ENCODE results near the gene SLC23A3. TPM values are rescaled to one million over a fixed set of nuclear protein-coding genes. Genes with fewer than 3 reads are reported as not detected.
A peak's percentile ranks its signal among the peaks of the same experiment; 100 is the strongest.

Gene SLC23A3
- total RNA-seq, 1 experiment from 2014 or later, result 0.59 TPM

DNA sequence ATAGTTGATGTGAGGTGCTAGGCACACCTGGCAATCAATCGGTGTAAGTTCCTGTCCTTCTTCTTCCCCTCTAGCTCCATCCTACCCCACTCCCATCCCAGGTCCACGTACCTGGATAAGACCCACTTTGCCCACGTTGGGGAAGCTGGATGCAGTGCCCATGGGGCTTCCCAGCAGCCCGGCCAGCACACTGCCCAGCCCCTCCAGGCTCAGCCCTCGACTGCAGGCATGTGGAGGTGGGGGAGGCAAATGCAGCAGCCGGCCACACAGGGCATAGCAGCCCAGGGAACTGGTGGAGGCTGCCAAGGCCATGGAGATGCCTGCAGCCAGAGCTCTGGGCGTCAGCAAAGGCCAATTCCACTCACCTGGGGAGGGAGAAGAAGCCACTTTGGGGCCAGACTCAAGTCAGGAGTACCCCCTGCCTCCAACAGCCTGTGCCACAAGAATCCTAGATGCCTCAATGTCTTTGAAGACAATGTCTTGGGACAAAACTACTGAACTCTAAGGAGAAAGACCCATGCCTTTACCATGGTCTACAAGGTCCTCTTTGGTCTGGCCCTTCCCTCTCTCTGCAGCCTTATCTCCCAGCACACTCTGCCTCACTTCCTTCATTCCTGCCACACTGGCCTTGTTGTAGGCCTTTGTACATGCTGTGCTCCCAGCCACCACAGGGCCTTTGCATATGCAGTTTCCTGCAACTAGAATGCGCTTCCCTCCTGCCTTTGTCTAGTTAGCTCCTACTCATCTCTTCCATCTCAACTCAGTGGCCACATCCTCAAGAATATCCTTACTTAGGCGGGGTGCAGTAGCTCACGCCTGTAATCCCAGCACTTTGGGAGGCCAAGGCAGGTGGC, 4.5 kb downstream of the SLC23A3 start:
- H3K36me3 Mint-ChIP-seq, result no peaks in the 10 kb centered on the region
- ChIA-PET CTCF (no interaction called here), POLR2A (no interaction called here)
- TF ChIP-seq, protein P1, sequence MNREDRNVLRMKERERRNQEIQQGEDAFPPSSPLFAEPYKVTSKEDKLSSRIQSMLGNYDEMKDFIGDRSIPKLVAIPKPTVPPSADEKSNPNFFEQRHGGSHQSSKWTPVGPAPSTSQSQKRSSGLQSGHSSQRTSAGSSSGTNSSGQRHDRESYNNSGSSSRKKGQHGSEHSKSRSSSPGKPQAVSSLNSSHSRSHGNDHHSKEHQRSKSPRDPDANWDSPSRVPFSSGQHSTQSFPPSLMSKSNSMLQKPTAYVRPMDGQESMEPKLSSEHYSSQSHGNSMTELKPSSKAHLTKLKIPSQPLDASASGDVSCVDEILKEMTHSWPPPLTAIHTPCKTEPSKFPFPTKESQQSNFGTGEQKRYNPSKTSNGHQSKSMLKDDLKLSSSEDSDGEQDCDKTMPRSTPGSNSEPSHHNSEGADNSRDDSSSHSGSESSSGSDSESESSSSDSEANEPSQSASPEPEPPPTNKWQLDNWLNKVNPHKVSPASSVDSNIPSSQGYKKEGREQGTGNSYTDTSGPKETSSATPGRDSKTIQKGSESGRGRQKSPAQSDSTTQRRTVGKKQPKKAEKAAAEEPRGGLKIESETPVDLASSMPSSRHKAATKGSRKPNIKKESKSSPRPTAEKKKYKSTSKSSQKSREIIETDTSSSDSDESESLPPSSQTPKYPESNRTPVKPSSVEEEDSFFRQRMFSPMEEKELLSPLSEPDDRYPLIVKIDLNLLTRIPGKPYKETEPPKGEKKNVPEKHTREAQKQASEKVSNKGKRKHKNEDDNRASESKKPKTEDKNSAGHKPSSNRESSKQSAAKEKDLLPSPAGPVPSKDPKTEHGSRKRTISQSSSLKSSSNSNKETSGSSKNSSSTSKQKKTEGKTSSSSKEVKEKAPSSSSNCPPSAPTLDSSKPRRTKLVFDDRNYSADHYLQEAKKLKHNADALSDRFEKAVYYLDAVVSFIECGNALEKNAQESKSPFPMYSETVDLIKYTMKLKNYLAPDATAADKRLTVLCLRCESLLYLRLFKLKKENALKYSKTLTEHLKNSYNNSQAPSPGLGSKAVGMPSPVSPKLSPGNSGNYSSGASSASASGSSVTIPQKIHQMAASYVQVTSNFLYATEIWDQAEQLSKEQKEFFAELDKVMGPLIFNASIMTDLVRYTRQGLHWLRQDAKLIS (CRISPR knock-in tag; IDR thresholded peaks at IDR 0.05; ENCODE audit: borderline replicate concordance), result no peak
- TF ChIP-seq GTF2I (CRISPR knock-in tag; conservative IDR thresholded peaks at IDR 0.05), result peak; percentile 69; the same call in 1 of the 2 replicates
- H3K27me3 Mint-ChIP-seq (ENCODE audit: low read depth), result peaks cover 19% of the 10 kb centered on the region
- H3K4me3 Mint-ChIP-seq, result no peak overlapping the region
- ATAC-seq (no peak), DNase-seq (ENCODE audit: low spot score) (no peak)
- H3K27ac Mint-ChIP-seq, result no peak overlapping the region
- no peaks in the 10 kb centered on the region for H3K9me3 Mint-ChIP-seq
- H3K4me1 Mint-ChIP-seq, result peaks cover 7% of the 10 kb centered on the region

DNA sequence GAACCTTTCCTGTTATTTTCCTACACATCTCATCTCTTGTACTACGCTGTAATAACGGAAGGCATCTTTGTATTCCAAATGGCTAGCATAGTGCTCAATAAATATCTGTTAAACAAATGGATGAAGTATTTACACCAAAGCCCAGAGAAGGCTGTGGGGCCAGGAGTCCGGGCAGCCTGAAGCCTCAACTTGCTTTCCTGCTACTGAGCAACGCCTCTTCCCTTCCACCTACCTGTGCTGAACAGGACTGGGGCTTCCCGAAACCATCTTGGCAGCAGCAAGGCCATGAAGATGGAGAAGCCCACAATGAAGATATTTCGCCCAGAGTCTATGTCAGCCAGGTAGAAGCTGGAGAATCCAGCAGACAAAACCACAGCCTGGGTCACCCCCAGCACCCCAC, 6.7 kb downstream of the SLC23A3 start:
- DNase-seq (ENCODE audit: low spot score), result no peak
- no peak for ATAC-seq
- no peaks in the 10 kb centered on the region for H3K36me3 Mint-ChIP-seq
- peaks cover 19% of the 10 kb centered on the region for H3K27me3 Mint-ChIP-seq (ENCODE audit: low read depth)
- H3K4me3 Mint-ChIP-seq, result no peak overlapping the region
- H3K4me1 Mint-ChIP-seq, result peaks cover 10% of the 10 kb centered on the region
- ChIA-PET CTCF (interaction anchor here (0.9 kb wide), 1 partner anchor 9 kb away, joined by 3 read pairs; no protein-coding TSS in a partner anchor), POLR2A (no interaction called here)
- no peak for TF ChIP-seq NFE2L1 (CRISPR knock-in tag; IDR thresholded peaks at IDR 0.05)
- TF ChIP-seq ZBTB21 (CRISPR knock-in tag; IDR thresholded peaks at IDR 0.05; ENCODE audit: borderline replicate concordance), result no peak
- no peak for TF ChIP-seq ELF4 (CRISPR knock-in tag; IDR thresholded peaks at IDR 0.05; ENCODE audit: low read depth)
- TF ChIP-seq, protein P2, sequence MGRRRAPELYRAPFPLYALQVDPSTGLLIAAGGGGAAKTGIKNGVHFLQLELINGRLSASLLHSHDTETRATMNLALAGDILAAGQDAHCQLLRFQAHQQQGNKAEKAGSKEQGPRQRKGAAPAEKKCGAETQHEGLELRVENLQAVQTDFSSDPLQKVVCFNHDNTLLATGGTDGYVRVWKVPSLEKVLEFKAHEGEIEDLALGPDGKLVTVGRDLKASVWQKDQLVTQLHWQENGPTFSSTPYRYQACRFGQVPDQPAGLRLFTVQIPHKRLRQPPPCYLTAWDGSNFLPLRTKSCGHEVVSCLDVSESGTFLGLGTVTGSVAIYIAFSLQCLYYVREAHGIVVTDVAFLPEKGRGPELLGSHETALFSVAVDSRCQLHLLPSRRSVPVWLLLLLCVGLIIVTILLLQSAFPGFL (CRISPR knock-in tag; IDR thresholded peaks at IDR 0.05; ENCODE audit: borderline replicate concordance), result no peak
- H3K27ac Mint-ChIP-seq, result no peak overlapping the region
- H3K9me3 Mint-ChIP-seq, result no peaks in the 10 kb centered on the region

DNA sequence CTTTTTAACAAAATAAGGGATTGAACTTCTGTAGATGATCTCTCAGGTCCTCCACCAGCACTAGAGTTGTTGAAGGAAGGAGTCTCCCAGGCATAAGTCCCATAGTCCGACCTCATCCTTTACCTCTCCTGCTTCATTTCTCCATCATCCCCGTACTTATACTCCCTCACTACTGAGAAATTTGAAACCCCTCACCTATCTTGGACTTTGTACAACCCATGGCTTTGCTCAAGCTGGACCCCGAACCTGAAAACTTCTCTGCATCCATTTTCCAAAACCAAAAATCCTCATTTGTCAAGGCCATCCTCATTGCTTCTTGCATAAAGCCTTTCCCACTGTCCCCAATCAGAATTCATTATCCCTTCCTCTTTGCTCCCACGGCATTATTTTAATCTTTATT, 8.7 kb downstream of the SLC23A3 start:
- CTCF ChIA-PET, result interaction anchor here (1.0 kb wide), 1 partner anchor 10 kb away, joined by 4 read pairs; no protein-coding TSS in a partner anchor
- Mint-ChIP-seq H3K4me3 (peak overlapping the region; percentile 79), H3K27me3 (ENCODE audit: low read depth) (peaks cover 19% of the 10 kb centered on the region), H3K4me1 (peaks cover 17% of the 10 kb centered on the region), H3K36me3 (peaks cover 8% of the 10 kb centered on the region), H3K27ac (no peak overlapping the region), H3K9me3 (no peaks in the 10 kb centered on the region)
- no peak for ATAC-seq
- DNase-seq (ENCODE audit: low spot score), result no peak
- no peak for TF ChIP-seq FOXJ3 (CRISPR knock-in tag; IDR thresholded peaks at IDR 0.05; ENCODE audit: borderline replicate concordance)
- TF ChIP-seq, protein P3, sequence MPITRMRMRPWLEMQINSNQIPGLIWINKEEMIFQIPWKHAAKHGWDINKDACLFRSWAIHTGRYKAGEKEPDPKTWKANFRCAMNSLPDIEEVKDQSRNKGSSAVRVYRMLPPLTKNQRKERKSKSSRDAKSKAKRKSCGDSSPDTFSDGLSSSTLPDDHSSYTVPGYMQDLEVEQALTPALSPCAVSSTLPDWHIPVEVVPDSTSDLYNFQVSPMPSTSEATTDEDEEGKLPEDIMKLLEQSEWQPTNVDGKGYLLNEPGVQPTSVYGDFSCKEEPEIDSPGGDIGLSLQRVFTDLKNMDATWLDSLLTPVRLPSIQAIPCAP (CRISPR knock-in tag; IDR thresholded peaks at IDR 0.05), result no peak
- TF ChIP-seq ELF4 (CRISPR knock-in tag; IDR thresholded peaks at IDR 0.05; ENCODE audit: low read depth), result no peak
- POLR2A ChIA-PET, result no interaction called here

DNA sequence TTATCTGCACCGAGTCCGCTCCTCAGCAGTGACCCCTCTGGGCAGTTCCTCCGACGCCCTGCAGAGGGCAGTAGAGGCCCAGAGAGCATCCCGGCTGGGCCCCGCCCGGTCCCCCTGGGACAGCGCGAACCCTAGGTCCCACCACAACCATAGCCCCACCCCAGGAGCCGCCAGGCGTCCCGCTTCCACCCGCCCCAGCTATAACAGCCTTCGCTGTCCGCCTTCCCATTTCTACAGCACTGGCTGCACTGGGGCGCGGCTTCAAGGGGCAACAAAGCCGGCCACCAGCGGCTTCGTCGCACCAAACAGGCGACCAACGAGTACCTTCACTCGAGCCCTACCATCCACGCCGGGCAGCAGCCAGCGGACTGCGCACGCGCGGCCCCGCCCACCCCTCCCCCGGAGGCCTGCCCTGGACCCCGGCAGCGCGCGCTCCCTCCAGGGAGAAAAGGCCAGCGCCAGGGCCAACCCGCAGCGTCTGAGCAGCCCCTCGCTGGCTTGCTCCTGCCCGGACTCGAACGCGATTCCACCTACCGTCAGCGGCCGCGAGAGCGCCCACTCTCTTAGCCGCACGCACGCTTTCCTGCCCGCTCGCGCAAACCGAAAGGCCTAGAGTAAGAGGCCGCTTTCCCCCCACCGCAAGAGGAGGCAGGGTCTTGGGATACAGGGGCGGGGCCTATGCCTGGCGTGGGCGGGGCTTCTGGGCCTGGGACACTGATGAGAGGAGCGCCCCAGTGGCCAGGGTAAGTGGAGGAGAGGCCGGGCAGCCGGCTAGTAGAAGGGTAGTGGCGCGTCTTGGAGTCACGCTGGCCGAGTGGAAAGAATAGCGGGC, 9.4 kb downstream of the SLC23A3 start, which contains the start of gene NHEJ1:
NHEJ1 (minus strand) TSS at position 630 of the 832 bp plus-strand sequence. CDS start 2,453 bp downstream, outside the sequence.
- peak within 1 kb of the TSS; percentile 87 for H3K27ac Mint-ChIP-seq
- CTCF ChIA-PET, result interaction anchor here (1.0 to 7.6 kb wide), 10 partner anchors 11 to 369 kb away, joined by 3 to 97 read pairs (median 5); partner anchors contain the start of genes CNPPD1 and IHH
- ATAC-seq, result peak; percentile 96
- TF ChIP-seq ZNF121 (CRISPR knock-in tag; IDR thresholded peaks at IDR 0.05) (0 out of 2 replicates have a peak, but pooled peaks have one; percentile 2), ATF1 (CRISPR knock-in tag; IDR thresholded peaks at IDR 0.05) (0 out of 2 replicates have a peak, but pooled peaks have one; percentile 49), FOXP1 (CRISPR knock-in tag; IDR thresholded peaks at IDR 0.05; ENCODE audit: borderline replicate concordance) (peak; percentile 84; the same call in 1 of the 2 replicates), ZNF263 (CRISPR knock-in tag; IDR thresholded peaks at IDR 0.05; ENCODE audit: low read depth) (no peak), KAT7 (CRISPR knock-in tag; IDR thresholded peaks at IDR 0.05; ENCODE audit: borderline replicate concordance) (no peak; the same call in 1 of the 2 replicates)
- TF ChIP-seq, protein P4, sequence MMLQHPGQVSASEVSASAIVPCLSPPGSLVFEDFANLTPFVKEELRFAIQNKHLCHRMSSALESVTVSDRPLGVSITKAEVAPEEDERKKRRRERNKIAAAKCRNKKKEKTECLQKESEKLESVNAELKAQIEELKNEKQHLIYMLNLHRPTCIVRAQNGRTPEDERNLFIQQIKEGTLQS (CRISPR knock-in tag; conservative IDR thresholded peaks at IDR 0.05), result no peak
- TF ChIP-seq, protein P5, sequence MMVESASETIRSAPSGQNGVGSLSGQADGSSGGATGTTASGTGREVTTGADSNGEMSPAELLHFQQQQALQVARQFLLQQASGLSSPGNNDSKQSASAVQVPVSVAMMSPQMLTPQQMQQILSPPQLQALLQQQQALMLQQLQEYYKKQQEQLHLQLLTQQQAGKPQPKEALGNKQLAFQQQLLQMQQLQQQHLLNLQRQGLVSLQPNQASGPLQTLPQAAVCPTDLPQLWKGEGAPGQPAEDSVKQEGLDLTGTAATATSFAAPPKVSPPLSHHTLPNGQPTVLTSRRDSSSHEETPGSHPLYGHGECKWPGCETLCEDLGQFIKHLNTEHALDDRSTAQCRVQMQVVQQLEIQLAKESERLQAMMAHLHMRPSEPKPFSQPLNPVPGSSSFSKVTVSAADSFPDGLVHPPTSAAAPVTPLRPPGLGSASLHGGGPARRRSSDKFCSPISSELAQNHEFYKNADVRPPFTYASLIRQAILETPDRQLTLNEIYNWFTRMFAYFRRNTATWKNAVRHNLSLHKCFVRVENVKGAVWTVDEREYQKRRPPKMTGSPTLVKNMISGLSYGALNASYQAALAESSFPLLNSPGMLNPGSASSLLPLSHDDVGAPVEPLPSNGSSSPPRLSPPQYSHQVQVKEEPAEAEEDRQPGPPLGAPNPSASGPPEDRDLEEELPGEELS (CRISPR knock-in tag; IDR thresholded peaks at IDR 0.05), result 0 out of 2 replicates have a peak, but pooled peaks have one; percentile 53
- TF ChIP-seq, protein P3 (CRISPR knock-in tag; IDR thresholded peaks at IDR 0.05), result no peak

More for the DNA sequence above, 9.4 kb downstream of the SLC23A3 start, which contains the start of gene NHEJ1:
- H3K4me1 Mint-ChIP-seq, result peaks cover 17% of the 10 kb centered on the region
- peak within 1 kb of the TSS; percentile 79 for H3K4me3 Mint-ChIP-seq
- peaks cover 8% of the 10 kb centered on the region for H3K36me3 Mint-ChIP-seq
- no peaks in the 10 kb centered on the region for H3K9me3 Mint-ChIP-seq
- peak; percentile 99 for DNase-seq (ENCODE audit: low spot score)
- peaks cover 19% of the 10 kb centered on the region for H3K27me3 Mint-ChIP-seq (ENCODE audit: low read depth)
- POLR2A ChIA-PET, result no interaction called here
